IMR-90 (cell line): ENCODE results near the gene HIRA. TPM values are rescaled to one million over a fixed set of nuclear protein-coding genes. Genes with fewer than 3 reads are reported as not detected.

Experiments used
- ATAC-seq: fragments of 200-7000 bp; cut with Tn5 transposase; 2 replicates; pipeline ENCODE4 v1.9.1; 2020; ENCODE audit warnings: low read depth, mild to moderate bottlenecking, moderate library complexity
- BruUV-seq: library from RNA; stranded (reverse); fragments of 400-500 nt; replicated peaks from 2 replicates; lab custom pipeline; 2021; lab: Mats Ljungman, UMichigan
- CTCF ChIA-PET: fragments of 300-600 bp; formaldehyde crosslinking; extraction: SDS; loops from one replicate; lab custom pipeline; 2021; ENCODE audit warnings: antibody characterized with exemption; lab: Yijun Ruan, JAX
- POLR2A ChIA-PET: fragments of 300-600 bp; sonication (Branson Sonifier 250); formaldehyde crosslinking; loops from one replicate; lab custom pipeline; 2022; ENCODE audit warnings: antibody characterized with exemption; ENCODE audit not compliant: unreplicated experiment; lab: Charles Lee
- DNase-seq: peaks from one replicate; pipeline ENCODE4 v3.0.0; 2013
- H2AFZ ChIP-seq: replicated peaks from 2 replicates; pipeline ENCODE3; 2013; ENCODE audit warnings: low read length, mild to moderate bottlenecking; ENCODE audit not compliant: poor library complexity
- H2AK5ac ChIP-seq: 2 replicates; pipeline ENCODE4 v1.6.1; 2013; ENCODE audit warnings: low read depth, low read length, inconsistent platforms
- H2AK9ac ChIP-seq: replicated peaks from 2 replicates; pipeline ENCODE3; 2013; ENCODE audit warnings: mild to moderate bottlenecking, low read depth, low read length, moderate library complexity; ENCODE audit not compliant: poor library complexity
- H2BK120ac ChIP-seq: 2 replicates; pipeline ENCODE4 v1.6.1; 2013; ENCODE audit warnings: low read depth, low read length, inconsistent platforms
- H2BK15ac ChIP-seq: 3 replicates; pipeline ENCODE4 v1.6.1; 2013; ENCODE audit warnings: low read depth, low read length, inconsistent platforms
- H2BK20ac ChIP-seq: 2 replicates; pipeline ENCODE4 v1.6.1; 2013; ENCODE audit warnings: low read depth, mild to moderate bottlenecking, inconsistent platforms, low read length, moderate library complexity
- H2BK5ac ChIP-seq: 2 replicates; pipeline ENCODE4 v1.6.1; 2013; ENCODE audit warnings: mild to moderate bottlenecking, low read depth, low read length, inconsistent platforms; ENCODE audit not compliant: poor library complexity, severe bottlenecking
- H3K14ac ChIP-seq: replicated peaks from 2 replicates; pipeline ENCODE4 v1.6.1; 2013; ENCODE audit warnings: low read depth, low read length, inconsistent platforms
- H3K18ac ChIP-seq: 2 replicates; pipeline ENCODE4 v1.6.1; 2013; ENCODE audit warnings: low read depth, low read length, control low read depth
- H3K23ac ChIP-seq: 2 replicates; pipeline ENCODE4 v1.6.1; 2013; ENCODE audit warnings: low read depth, low read length, inconsistent platforms
- H3K27ac ChIP-seq: 2 replicates; pipeline ENCODE4 v1.5.1; 2013; ENCODE audit warnings: mild to moderate bottlenecking, control low read depth, low read length; ENCODE audit not compliant: insufficient read depth
- H3K27me3 ChIP-seq: 2 replicates; pipeline ENCODE4 v1.6.1; 2013; ENCODE audit warnings: low read length; ENCODE audit not compliant: control insufficient read depth, insufficient read depth
- H3K36me3 ChIP-seq: 2 replicates; pipeline ENCODE4 v1.6.1; 2013; ENCODE audit warnings: low read length, mixed read lengths; ENCODE audit not compliant: control insufficient read depth, insufficient read depth
- H3K4ac ChIP-seq: 2 replicates; pipeline ENCODE4 v1.6.1; 2013; ENCODE audit warnings: low read depth, low read length, inconsistent platforms
- H3K4me1 ChIP-seq: 2 replicates; pipeline ENCODE4 v1.6.1; 2013; ENCODE audit warnings: low read length, mixed read lengths; ENCODE audit not compliant: control insufficient read depth, insufficient read depth
- H3K4me2 ChIP-seq: 2 replicates; pipeline ENCODE4 v1.6.1; 2013; ENCODE audit warnings: low read depth, mild to moderate bottlenecking, control low read depth, low read length, moderate library complexity
- H3K4me3 ChIP-seq: 2 replicates; pipeline ENCODE4 v1.5.1; 2013; ENCODE audit warnings: low read depth, mild to moderate bottlenecking, control low read depth, low read length, moderate library complexity; ENCODE audit not compliant: insufficient read depth
- H3K56ac ChIP-seq: 2 replicates; pipeline ENCODE4 v1.6.1; 2013; ENCODE audit warnings: low read length, inconsistent platforms; ENCODE audit not compliant: insufficient read depth; ENCODE audit errors: extremely low read depth
- H3K79me1 ChIP-seq, 2 experiments: 2 replicates each; pipeline ENCODE4 v1.6.1; 2013; ENCODE audit warnings: low read length in 2 of 2, inconsistent platforms in 1 of 2, low read depth in 1 of 2
- H3K9ac ChIP-seq: 2 replicates; pipeline ENCODE4 v1.6.1; 2013; ENCODE audit warnings: low read depth, low read length, control low read depth
- H3K9me1 ChIP-seq: 2 replicates; pipeline ENCODE4 v1.6.1; 2013; ENCODE audit warnings: low read length, inconsistent platforms; ENCODE audit not compliant: insufficient read depth
- H3K9me3 ChIP-seq: 2 replicates; pipeline ENCODE4 v1.6.1; 2013; ENCODE audit warnings: low read length; ENCODE audit not compliant: control insufficient read depth, insufficient read depth
- H4K20me1 ChIP-seq: 2 replicates; pipeline ENCODE4 v1.6.1; 2013; ENCODE audit warnings: low read length, inconsistent platforms; ENCODE audit not compliant: insufficient read depth
- H4K5ac ChIP-seq: 2 replicates; pipeline ENCODE4 v1.6.1; 2013; ENCODE audit warnings: mild to moderate bottlenecking, low read depth, low read length, control low read depth
- H4K8ac ChIP-seq, 2 experiments: 2 replicates each; pipeline ENCODE4 v1.6.1; 2013; ENCODE audit warnings: low read depth in 2 of 2, low read length in 2 of 2, control low read depth in 1 of 2, inconsistent platforms in 1 of 2
- H4K91ac ChIP-seq: 2 replicates; pipeline ENCODE4 v1.6.1; 2013; ENCODE audit warnings: low read depth, low read length, inconsistent platforms; ENCODE audit not compliant: insufficient read depth
- BHLHE40 ChIP-seq: fragments of 150-350 bp; IDR thresholded peaks from 2 replicates; pipeline ENCODE4 v1.6.1; 2016; ENCODE audit warnings: mild to moderate bottlenecking, low read depth, low read length
- CEBPB ChIP-seq: IDR thresholded peaks from 2 replicates; pipeline ENCODE4 v1.6.1; 2012; ENCODE audit warnings: low read depth, low read length, improper control_type of control experiment
- CHD1 ChIP-seq: IDR thresholded peaks from 2 replicates; pipeline ENCODE4 v1.6.1; 2012; ENCODE audit warnings: low read depth, low read length, improper control_type of control experiment
- FOS ChIP-seq: fragments of 150-350 bp; IDR thresholded peaks from 2 replicates; pipeline ENCODE4 v1.6.1; 2016; ENCODE audit warnings: low read depth, low read length
- MAFK ChIP-seq: IDR thresholded peaks from 2 replicates; pipeline ENCODE4 v1.6.1; 2012; ENCODE audit warnings: low read depth, low read length, improper control_type of control experiment
- MAZ ChIP-seq: IDR thresholded peaks from 2 replicates; pipeline ENCODE4 v1.6.1; 2012; ENCODE audit warnings: low read depth, mild to moderate bottlenecking, low read length, improper control_type of control experiment, moderate library complexity, borderline replicate concordance
- MXI1 ChIP-seq: IDR thresholded peaks from 2 replicates; pipeline ENCODE4 v1.6.1; 2012; ENCODE audit warnings: low read depth, mild to moderate bottlenecking, low read length, moderate library complexity, borderline replicate concordance
- NFE2L2 ChIP-seq: fragments of 150-350 bp; IDR thresholded peaks from 2 replicates; pipeline ENCODE4 v1.6.1; 2016; ENCODE audit warnings: low read depth, mild to moderate bottlenecking, low read length
- POLR2A ChIP-seq: IDR thresholded peaks from 2 replicates; pipeline ENCODE4 v1.6.1; 2012; ENCODE audit warnings: mild to moderate bottlenecking, low read depth, low read length
- RAD21 ChIP-seq: IDR thresholded peaks from 2 replicates; pipeline ENCODE4 v1.6.1; 2012; ENCODE audit warnings: low read length, improper control_type of control experiment
- RCOR1 ChIP-seq: IDR thresholded peaks from 2 replicates; pipeline ENCODE4 v1.6.1; 2012; ENCODE audit warnings: mild to moderate bottlenecking, low read length, improper control_type of control experiment; ENCODE audit not compliant: insufficient replicate concordance
- RFX5 ChIP-seq: IDR thresholded peaks from 2 replicates; pipeline ENCODE4 v1.8.0; 2012; ENCODE audit warnings: low read depth, mild to moderate bottlenecking, low read length, moderate library complexity
- SMC3 ChIP-seq: fragments of 150-350 bp; IDR thresholded peaks from 2 replicates; pipeline ENCODE4 v1.6.1; 2016; ENCODE audit warnings: low read depth, mild to moderate bottlenecking, antibody characterized with exemption, low read length, moderate library complexity
- WGBS, 2 experiments: methylation state at CpG; one replicate each; pipeline versions ENCODE4 v1.1.5 to v1.1.7; 2013; ENCODE audit warnings: missing lambda C conversion rate in 2 of 2; ENCODE audit not compliant: insufficient read length in 1 of 2; ENCODE audit errors: extremely low coverage in 2 of 2; 5-methylcytosine and 5-hydroxymethylcytosine counted together
- dilution Hi-C: fragments of 300-500 bp; cut with HindIII; formaldehyde crosslinking; loops from one replicate; pipeline ENCODE4 v1.14.3; 2018; ENCODE audit warnings: low sequenced_read_pairs; ENCODE audit not compliant: unreplicated experiment
- in situ Hi-C: fragments of 300-500 bp; cut with MboI; formaldehyde crosslinking; loops from 3 replicates; pipeline ENCODE4 v1.14.3; 2019; ENCODE audit warnings: low sequenced_read_pairs, inconsistent platforms, mixed read lengths
- intact Hi-C: fragments of 100-400 bp; cut with micrococcal nuclease; formaldehyde crosslinking; loops from 2 replicates; pipeline ENCODE4 v1.10.0; 2022
- polyA plus RNA-seq, 3 experiments: library from polyadenylated mRNA; depleted of rRNA; stranded (reverse); fragments of >200 nt; gene quantifications; 2 replicates each; pipeline ENCODE4 v1.2.3, GENCODE V29; 2012; ENCODE audit warnings: low replicate concordance in 1 of 3
- total RNA-seq: library from RNA; depleted of rRNA; stranded (reverse); fragments of >200 nt; gene quantifications from 2 replicates; pipeline ENCODE4 v1.2.3, GENCODE V29; 2012
- TF ChIP-seq, protein P1 (sequence below): fragments of 150-350 bp; IDR thresholded peaks from 2 replicates; pipeline ENCODE4 v1.6.1; 2017; ENCODE audit warnings: mild to moderate bottlenecking, antibody characterized with exemption, low read length, low read depth
- TF ChIP-seq, protein P2 (sequence below): fragments of 150-350 bp; IDR thresholded peaks from 2 replicates; pipeline ENCODE4 v1.6.1; 2016; ENCODE audit warnings: low read depth, mild to moderate bottlenecking, low read length, moderate library complexity, borderline replicate concordance
- TF ChIP-seq, protein P3 (sequence below): conservative IDR thresholded peaks from 2 replicates; pipeline ENCODE4 v1.5.1; 2012; ENCODE audit warnings: mild to moderate bottlenecking, low read depth, low read length, improper control_type of control experiment

The HIRA gene
- total and polyA plus RNA-seq, 2 of the 4 experiments (the other 2 are of a cell fraction) = 14.5 to 24.2 TPM

DNA sequence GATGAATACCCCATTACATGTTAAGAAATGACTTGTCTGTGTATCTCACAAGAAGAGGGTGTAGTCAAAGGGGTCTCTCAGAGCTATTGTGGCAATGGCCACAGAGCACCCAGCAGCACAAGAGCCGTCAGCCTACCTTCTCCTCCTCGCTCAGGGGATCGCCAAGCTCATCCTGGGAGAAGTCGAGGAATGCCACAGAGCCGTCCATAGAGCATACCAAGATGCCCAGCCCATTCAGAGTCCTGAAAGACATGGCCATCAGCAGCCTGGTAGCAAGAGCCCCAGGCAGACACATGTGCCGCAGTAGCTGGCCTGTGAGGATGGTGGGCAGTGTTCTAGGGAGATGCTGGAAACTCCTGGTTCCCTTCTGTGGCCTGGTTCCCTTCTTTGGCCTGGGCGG is 44.0 kb downstream of the HIRA start:
- H3K14ac ChIP-seq = no peak overlapping the region
- H2AK9ac ChIP-seq = no peak overlapping the region
- no peak overlapping the region for H2BK120ac ChIP-seq
- no peak overlapping the region for H3K18ac ChIP-seq
- no peaks in the 10 kb centered on the region for H3K27me3 ChIP-seq
- ChIA-PET CTCF (no interaction called here), POLR2A (no interaction called here)
- WGBS, 2 experiments = 95% methylated on average over 6 of the region's 7 CpGs; no CpG with 5 or more reads in 1 of the 2 experiments
- H3K4me1 ChIP-seq = no peaks in the 10 kb centered on the region
- DNase-seq (no peak), ATAC-seq (no peak)
- H2BK15ac ChIP-seq = no peak overlapping the region
- no peaks in the 10 kb centered on the region for H4K20me1 ChIP-seq
- no peak overlapping the region for H4K8ac ChIP-seq
- in situ Hi-C loops (loop anchor here (10.0 kb wide), 1 partner anchor 57 kb away; the partner anchor contains the start of gene C22orf39), dilution Hi-C loops (no loop called here), intact Hi-C loops (no loop called here)
- H2BK5ac ChIP-seq = no peak overlapping the region
- no peak overlapping the region for H2BK20ac ChIP-seq
- peaks cover 67% of the 10 kb centered on the region for H3K36me3 ChIP-seq
- no peak overlapping the region for H3K56ac ChIP-seq
- no peak overlapping the region for H3K4ac ChIP-seq
- H3K79me1 ChIP-seq = no peaks in the 10 kb centered on the region
- H4K91ac ChIP-seq = no peak overlapping the region
- no peak overlapping the region for H3K4me3 ChIP-seq
- H3K4me2 ChIP-seq = no peak overlapping the region
- H3K9me3 ChIP-seq = no peaks in the 10 kb centered on the region
- no peak overlapping the region for H4K5ac ChIP-seq
- no peak overlapping the region for H3K23ac ChIP-seq
- H2AFZ ChIP-seq = no peak overlapping the region
- no peak overlapping the region for H2AK5ac ChIP-seq
- TF ChIP-seq MAFK = no peak
- TF ChIP-seq SMC3 = no peak
- TF ChIP-seq, protein P1, sequence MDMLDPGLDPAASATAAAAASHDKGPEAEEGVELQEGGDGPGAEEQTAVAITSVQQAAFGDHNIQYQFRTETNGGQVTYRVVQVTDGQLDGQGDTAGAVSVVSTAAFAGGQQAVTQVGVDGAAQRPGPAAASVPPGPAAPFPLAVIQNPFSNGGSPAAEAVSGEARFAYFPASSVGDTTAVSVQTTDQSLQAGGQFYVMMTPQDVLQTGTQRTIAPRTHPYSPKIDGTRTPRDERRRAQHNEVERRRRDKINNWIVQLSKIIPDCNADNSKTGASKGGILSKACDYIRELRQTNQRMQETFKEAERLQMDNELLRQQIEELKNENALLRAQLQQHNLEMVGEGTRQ = no peak
- no peak for TF ChIP-seq BHLHE40
- no peak for TF ChIP-seq MAZ
- no peak for TF ChIP-seq NFE2L2
- TF ChIP-seq, protein P2, sequence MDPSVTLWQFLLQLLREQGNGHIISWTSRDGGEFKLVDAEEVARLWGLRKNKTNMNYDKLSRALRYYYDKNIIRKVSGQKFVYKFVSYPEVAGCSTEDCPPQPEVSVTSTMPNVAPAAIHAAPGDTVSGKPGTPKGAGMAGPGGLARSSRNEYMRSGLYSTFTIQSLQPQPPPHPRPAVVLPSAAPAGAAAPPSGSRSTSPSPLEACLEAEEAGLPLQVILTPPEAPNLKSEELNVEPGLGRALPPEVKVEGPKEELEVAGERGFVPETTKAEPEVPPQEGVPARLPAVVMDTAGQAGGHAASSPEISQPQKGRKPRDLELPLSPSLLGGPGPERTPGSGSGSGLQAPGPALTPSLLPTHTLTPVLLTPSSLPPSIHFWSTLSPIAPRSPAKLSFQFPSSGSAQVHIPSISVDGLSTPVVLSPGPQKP = no peak
- no peak for TF ChIP-seq CEBPB
- TF ChIP-seq, protein P3, sequence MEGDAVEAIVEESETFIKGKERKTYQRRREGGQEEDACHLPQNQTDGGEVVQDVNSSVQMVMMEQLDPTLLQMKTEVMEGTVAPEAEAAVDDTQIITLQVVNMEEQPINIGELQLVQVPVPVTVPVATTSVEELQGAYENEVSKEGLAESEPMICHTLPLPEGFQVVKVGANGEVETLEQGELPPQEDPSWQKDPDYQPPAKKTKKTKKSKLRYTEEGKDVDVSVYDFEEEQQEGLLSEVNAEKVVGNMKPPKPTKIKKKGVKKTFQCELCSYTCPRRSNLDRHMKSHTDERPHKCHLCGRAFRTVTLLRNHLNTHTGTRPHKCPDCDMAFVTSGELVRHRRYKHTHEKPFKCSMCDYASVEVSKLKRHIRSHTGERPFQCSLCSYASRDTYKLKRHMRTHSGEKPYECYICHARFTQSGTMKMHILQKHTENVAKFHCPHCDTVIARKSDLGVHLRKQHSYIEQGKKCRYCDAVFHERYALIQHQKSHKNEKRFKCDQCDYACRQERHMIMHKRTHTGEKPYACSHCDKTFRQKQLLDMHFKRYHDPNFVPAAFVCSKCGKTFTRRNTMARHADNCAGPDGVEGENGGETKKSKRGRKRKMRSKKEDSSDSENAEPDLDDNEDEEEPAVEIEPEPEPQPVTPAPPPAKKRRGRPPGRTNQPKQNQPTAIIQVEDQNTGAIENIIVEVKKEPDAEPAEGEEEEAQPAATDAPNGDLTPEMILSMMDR = no peak
- no peak for TF ChIP-seq RFX5
- no peak for TF ChIP-seq FOS
- no peak for TF ChIP-seq RCOR1
- no peak for TF ChIP-seq MXI1
- TF ChIP-seq RAD21 = no peak
- no peak for TF ChIP-seq CHD1
- no peak for TF ChIP-seq POLR2A
- H3K27ac ChIP-seq = no peak overlapping the region
- BruUV-seq = no TSS peak
- H3K9me1 ChIP-seq = peaks cover 4% of the 10 kb centered on the region
- no peak overlapping the region for H3K9ac ChIP-seq
